Kidney epithelial cell (primary cell): Measurements from ENCODE around the gene TEX19. TPM values are rescaled to one million over a fixed set of nuclear protein-coding genes. Genes with fewer than 3 reads are reported as not detected.

Experiments used
- DNase-seq: peaks from one replicate; pipeline ENCODE4 v3.0.0-alpha.2; 2010; ENCODE audit warnings: low read depth
- H3K27me3 ChIP-seq: 2 replicates; pipeline ENCODE4 v1.6.0; 2011; ENCODE audit warnings: low read length; ENCODE audit not compliant: control insufficient read depth, insufficient read depth
- H3K36me3 ChIP-seq: 2 replicates; pipeline ENCODE4 v1.5.1; 2011; ENCODE audit warnings: low read length; ENCODE audit not compliant: control insufficient read depth, insufficient read depth
- H3K4me3 ChIP-seq: 2 replicates; pipeline ENCODE4 v1.5.1; 2011; ENCODE audit warnings: low read depth, mild to moderate bottlenecking, control low read depth, low read length
- CTCF ChIP-seq: IDR thresholded peaks from 2 replicates; pipeline ENCODE4 v1.5.1; 2011; ENCODE audit warnings: mild to moderate bottlenecking, moderate library complexity, low read length, control low read depth, inconsistent platforms; ENCODE audit not compliant: insufficient read depth, poor library complexity, severe bottlenecking
- total RNA-seq: library from RNA; depleted of rRNA; stranded (reverse); fragments of >200 nt; gene quantifications from 2 replicates; pipeline ENCODE4 v1.2.3, GENCODE V29; 2015

Gene TEX19
- total RNA-seq = not detected in 2 replicates

GRCh38 chr17:82358465-82359350 lies at the start of gene TEX19:
TSS of gene TEX19 (plus strand) at chr17:82359247. CDS start at chr17:82362151, 2,904 bp downstream.
- TF ChIP-seq CTCF = no peak
- H3K4me3 ChIP-seq = no peak within 1 kb of the TSS
- no peak for DNase-seq
- H3K27me3 ChIP-seq = peaks cover 9% of the 10 kb centered on the region
- no peaks in the 10 kb centered on the region for H3K36me3 ChIP-seq

GRCh38 chr17:82309656-82310570 lies 49.1 kb upstream of the TEX19 start:
- no peak for DNase-seq
- H3K36me3 ChIP-seq = no peaks in the 10 kb centered on the region
- H3K4me3 ChIP-seq = no peak overlapping the region
- H3K27me3 ChIP-seq = peaks cover 29% of the 10 kb centered on the region
- no peak for TF ChIP-seq CTCF

- H3K4me3 ChIP-seq = no peak overlapping the region
- peaks cover 38% of the 10 kb centered on the region for H3K27me3 ChIP-seq
- no peak for TF ChIP-seq CTCF
- H3K36me3 ChIP-seq = no peaks in the 10 kb centered on the region
- DNase-seq = no peak
Measured at GRCh38 chr17:82310877-82311276, 48.2 kb upstream of the TEX19 start.

GRCh38 chr17:82311971-82312370 lies 47.1 kb upstream of the TEX19 start:
- no peak for DNase-seq
- Histone ChIP-seq H3K36me3 (no peaks in the 10 kb centered on the region), H3K27me3 (peaks cover 49% of the 10 kb centered on the region), H3K4me3 (no peak overlapping the region)
- no peak for TF ChIP-seq CTCF

GRCh38 chr17:82313195-82314011 lies 45.6 kb upstream of the TEX19 start:
- DNase-seq = no peak
- Histone ChIP-seq H3K27me3 (peaks cover 52% of the 10 kb centered on the region), H3K4me3 (no peak overlapping the region), H3K36me3 (no peaks in the 10 kb centered on the region)
- TF ChIP-seq CTCF = no peak
